Heart right ventricle (tissue), 16 donors: ENCODE data around the gene NALCN. TPM values are rescaled to one million over a fixed set of nuclear protein-coding genes. Genes with fewer than 3 reads are reported as not detected.

ENCODE experiments used
- ATAC-seq, 8 donors: fragments of 200-7000 bp; cut with Tn5 transposase; one replicate each; pipeline ENCODE4 v1.9.1; 2020; ENCODE audit warnings: mild to moderate bottlenecking in 8 of 8, moderate library complexity in 8 of 8, moderate number of reproducible peaks in 1 of 8
- DNase-seq, 2 donors: peaks; one replicate each; pipeline ENCODE4 v3.0.0-alpha.2; 2020
- H3K27ac ChIP-seq, 10 donors: fragments of 200-600 bp; sonication (generic) in 2 of 10; one replicate each; pipeline versions ENCODE4 v1.5.0 to v1.8.0; 2020 to 2022; ENCODE audit warnings: mild to moderate bottlenecking in 3 of 10
- H3K27me3 ChIP-seq, 7 donors: fragments of 200-600 bp; one replicate each; pipeline ENCODE4 v1.8.0; 2021 to 2022; ENCODE audit warnings: mild to moderate bottlenecking in 2 of 7
- H3K36me3 ChIP-seq, 9 donors: fragments of 200-600 bp; sonication (generic) in 1 of 9; one replicate each; pipeline versions ENCODE4 v1.5.0 to v1.8.0; 2020 to 2022; ENCODE audit warnings: mild to moderate bottlenecking in 2 of 9
- H3K4me1 ChIP-seq, 9 donors: fragments of 200-600 bp; sonication (generic) in 1 of 9; one replicate each; pipeline versions ENCODE4 v1.5.0 to v1.8.0; 2020 to 2022; ENCODE audit warnings: mild to moderate bottlenecking in 4 of 9
- H3K4me3 ChIP-seq, 10 donors: fragments of 200-600 bp; sonication (generic) in 2 of 10; one replicate each; pipeline versions ENCODE4 v1.5.0 to v1.8.0; 2020 to 2022; ENCODE audit warnings: mild to moderate bottlenecking in 7 of 10, moderate library complexity in 2 of 10
- H3K9me3 ChIP-seq, 11 donors: fragments of 200-600 bp in 10 of 11; sonication (generic) in 2 of 11; one replicate each; pipeline versions ENCODE4 v1.5.0 to v1.8.0; 2013 to 2022; ENCODE audit warnings: mild to moderate bottlenecking in 2 of 11, control low read depth in 1 of 11, moderate library complexity in 1 of 11
- CTCF ChIP-seq, 9 donors: fragments of 200-600 bp; sonication (generic) in 2 of 9; IDR thresholded peaks; one replicate each; pipeline versions ENCODE4 v1.5.0 to v1.8.0; 2021 to 2022; ENCODE audit warnings: antibody characterized with exemption in 9 of 9, mild to moderate bottlenecking in 5 of 9, moderate library complexity in 1 of 9
- WGBS, 2 donors: extraction: QIAGEN DNeasy Blood & Tissue Kit; methylation state at CpG; one replicate each; pipeline ENCODE4 v1.1.7; 2013; ENCODE audit warnings: inconsistent platforms in 1 of 2; 5-methylcytosine and 5-hydroxymethylcytosine counted together
- intact Hi-C, 10 donors: fragments of 100-400 bp; cut with DNase I; formaldehyde crosslinking; loops; one replicate each; pipeline versions ENCODE4 v1.11.1 to v1.14.2; 2022
- polyA plus RNA-seq, 2 donors: library from polyadenylated mRNA; stranded (reverse); fragments of 200-250 nt; gene quantifications; one replicate each; pipeline ENCODE4 v1.2.3, GENCODE V29; 2013
- total RNA-seq, 10 donors: library from RNA; stranded (reverse); fragmentation: NEBNext Ultra II Directional in 3 of 10; extraction: Animal tissue kit (Norgen Biotek cat#: 25700) in 3 of 10; gene quantifications; one replicate each; pipeline versions ENCODE4 v1.2.1 to v1.2.4, GENCODE V29; 2021 to 2023
- donor health status: Arrhythmogenic right ventricular cardiomyopathy.
- donor health status: ischemic (EF 13 %, LVEDD 7.1; RV severe dilation, severe dysfunction).
- donor health status: healthy with polysubstance abuse.
- donor health status: DM: no; HTN: yes; CAD: no.
- donor health status: DM: no; HTN: no; CAD: no.
- donor health status: ischemic (EF 25% LVEDD 6.9; RV normal size, moderate dysfunction).
- donor health status: ischemic (EF 25% LVEDD 5.7; RV mildly dilated, moderate dysfunction).
- donor health status: healthy.
- donor health status: DM: yes; HTN: yes; CAD: no.
- donor health status: Ischemic cardiomyopathy.
- donor health status: ischemic (EF 35%, LVEDD 5.7; RV mildly dilated, moderate dysfunction).
- donor health status: nonischemic (EF 11% LVEDD 7.7; RV severe dilation, severe dysfunction).
- donor health status: DM: yes; HTN: yes; CAD: no.
- donor health status: PGD.
- donor health status: ischemic (EF 29% LVEDD 5.4; RV normal size, mild dysfunction).
- donor health status: nonischemic (EF 23%, LVEDD 6.1; RV moderate dilation, normal function).

NALCN gene
- total and polyA plus RNA-seq, 12 donors, result 0.01 to 9.3 (median 7.8) TPM

GRCh38 chr13:101297794-101298193 lies 118.5 kb downstream of the NALCN start:
- WGBS, 2 donors, result 81 to 89% methylated on average over 1 of the region's 1 CpG

GRCh38 chr13:101292711-101293110 lies 123.6 kb downstream of the NALCN start:
- Histone ChIP-seq H3K36me3 (no peaks in the 10 kb centered on the region), H3K4me3 (no peak overlapping the region), H3K4me1 (no peaks in the 10 kb centered on the region), H3K27ac (no peak overlapping the region), H3K27me3 (no peaks in the 10 kb centered on the region), H3K9me3 (peaks cover 0 to 6% (median 0%) of the 10 kb centered on the region in 11 donors)
- WGBS, 2 donors, result 83 to 91% methylated on average over 1 of the region's 1 CpG
- ATAC-seq, result no peak
- TF ChIP-seq CTCF (IDR thresholded peaks at IDR 0.05), result no peak
- DNase-seq, result no peak
- intact Hi-C loops, result no loop called here

More at GRCh38 chr13:101297794-101298193, 118.5 kb downstream of the NALCN start:
- H3K27me3 ChIP-seq, result no peaks in the 10 kb centered on the region
- H3K27ac ChIP-seq, result no peak overlapping the region
- intact Hi-C loops, result no loop called here
- H3K4me1 ChIP-seq, result no peaks in the 10 kb centered on the region
- DNase-seq (no peak), ATAC-seq (no peak)
- no peak overlapping the region for H3K4me3 ChIP-seq
- TF ChIP-seq CTCF (IDR thresholded peaks at IDR 0.05), result no peak
- no peaks in the 10 kb centered on the region for H3K36me3 ChIP-seq
- H3K9me3 ChIP-seq, result peaks cover 0 to 6% (median 0%) of the 10 kb centered on the region in 11 donors

- Histone ChIP-seq H3K9me3 (peaks cover 0 to 6% (median 0%) of the 10 kb centered on the region in 11 donors), H3K27me3 (no peaks in the 10 kb centered on the region), H3K4me1 (no peaks in the 10 kb centered on the region), H3K27ac (no peak overlapping the region), H3K36me3 (no peaks in the 10 kb centered on the region), H3K4me3 (no peak overlapping the region)
- DNase-seq (no peak), ATAC-seq (no peak)
- intact Hi-C loops, result no loop called here
- 80% methylated on average over 10 of the region's 10 CpGs for WGBS, 2 donors
- TF ChIP-seq CTCF (IDR thresholded peaks at IDR 0.05), result no peak
Observed at GRCh38 chr13:101291646-101292515, 124.4 kb downstream of the NALCN start.

GRCh38 chr13:101291206-101291605 lies 125.1 kb downstream of the NALCN start:
- Histone ChIP-seq H3K9me3 (peaks cover 0 to 6% (median 0%) of the 10 kb centered on the region in 11 donors), H3K4me3 (no peak overlapping the region), H3K27me3 (no peaks in the 10 kb centered on the region), H3K4me1 (no peaks in the 10 kb centered on the region), H3K36me3 (no peaks in the 10 kb centered on the region), H3K27ac (no peak overlapping the region)
- intact Hi-C loops, result no loop called here
- TF ChIP-seq CTCF (IDR thresholded peaks at IDR 0.05), result no peak
- DNase-seq (no peak), ATAC-seq (no peak)
- WGBS, 2 donors, result 89 to 92% methylated on average over 2 of the region's 2 CpGs
